ENCODE data around the gene OR1A2. TPM values are rescaled to one million over a fixed set of nuclear protein-coding genes. Genes with fewer than 3 reads are reported as not detected.
"Not testable (repeated sequence)": the region's sequence is repeated elsewhere in the genome, so short reads cannot be mapped to it uniquely, and the experiment has no call there.

Gene OR1A2
- total RNA-seq, 2 experiments from 2014 or later: not detected

DNA sequence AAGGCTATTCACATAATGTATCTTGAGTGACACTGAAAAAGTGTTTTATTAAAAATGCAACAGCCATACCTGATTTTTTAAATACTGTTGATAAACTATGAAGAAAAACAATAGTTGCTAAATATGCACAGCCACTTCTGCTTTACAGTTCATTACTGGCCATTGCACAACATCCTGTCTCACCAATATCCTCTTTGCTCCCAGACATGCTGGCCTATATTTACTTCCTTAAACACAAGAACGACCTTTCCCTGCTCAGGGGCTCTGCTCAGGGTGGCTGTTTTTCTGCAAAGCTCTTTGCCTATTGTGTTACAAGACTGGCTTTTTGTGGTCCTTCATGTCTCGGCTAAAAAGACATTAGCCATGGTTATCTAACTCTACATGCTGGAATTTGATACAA lies 41.4 kb downstream of the OR1A2 start:
- intact Hi-C loops (cut with micrococcal nuclease); H3K27me3 Mint-ChIP-seq: not testable (repeated sequence)

GRCh38 chr17:3241044-3241443 lies 43.7 kb downstream of the OR1A2 start:
- H3K4me1 Mint-ChIP-seq (ENCODE audit: low read depth); H3K4me3 Mint-ChIP-seq; DNase-seq; H3K27ac Mint-ChIP-seq; H3K9me3 Mint-ChIP-seq; intact Hi-C loops (cut with micrococcal nuclease); CTCF ChIA-PET; POLR2A ChIA-PET; H3K36me3 Mint-ChIP-seq; H3K27me3 Mint-ChIP-seq: not testable (repeated sequence)

More for the DNA sequence above, 41.4 kb downstream of the OR1A2 start:
- H3K4me3 Mint-ChIP-seq; DNase-seq; H3K9me3 Mint-ChIP-seq; H3K27ac Mint-ChIP-seq; POLR2A ChIA-PET; CTCF ChIA-PET; H3K4me1 Mint-ChIP-seq (ENCODE audit: low read depth); H3K36me3 Mint-ChIP-seq: not testable (repeated sequence)

DNA sequence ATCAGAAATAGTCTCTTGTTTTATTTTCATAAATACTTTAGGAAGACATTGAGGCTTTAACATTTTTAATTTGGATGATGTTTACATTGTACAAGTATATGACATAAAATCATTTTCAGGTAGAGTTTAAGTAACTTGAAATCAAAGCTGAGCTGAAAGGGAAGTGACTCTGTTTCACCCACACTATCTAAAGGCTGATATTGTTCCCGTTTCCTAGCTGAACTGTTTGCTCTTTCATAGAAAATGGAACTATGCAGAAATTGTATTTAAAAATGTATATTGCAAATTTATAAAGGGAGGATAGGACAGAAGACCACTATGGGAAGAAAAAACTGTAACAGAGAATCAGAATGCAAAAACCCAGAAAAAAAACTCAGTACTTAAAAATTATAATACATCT lies 47.5 kb downstream of the OR1A2 start:
- H3K36me3 Mint-ChIP-seq; H3K4me3 Mint-ChIP-seq; POLR2A ChIA-PET; CTCF ChIA-PET; H3K9me3 Mint-ChIP-seq; H3K4me1 Mint-ChIP-seq (ENCODE audit: low read depth); intact Hi-C loops (cut with micrococcal nuclease); H3K27me3 Mint-ChIP-seq; DNase-seq; H3K27ac Mint-ChIP-seq: not testable (repeated sequence)

Other genes starting within 250 kb of the OR1A2 start
- not detected for gene OR1D5, start 133.9 kb upstream of the OR1A2 start, total RNA-seq
- not detected for gene OR1D2, start 93.1 kb upstream of the OR1A2 start, total RNA-seq
- not detected for gene OR1G1, start 70.0 kb upstream of the OR1A2 start, total RNA-seq
- gene OR1A1, start 10.1 kb downstream of the OR1A2 start, total RNA-seq: not detected
- under 1 TPM in 1 of 2 experiments, not detected in 1; 0.26 TPM for gene OR3A1, start 100.8 kb downstream of the OR1A2 start, total RNA-seq
- gene OR3A2, start 188.8 kb downstream of the OR1A2 start, total RNA-seq: 1 to 10 TPM; 2.4 to 2.7 TPM
- gene OR1E1, start 200.9 kb downstream of the OR1A2 start, total RNA-seq: not detected
- not detected for gene OR3A3, start 213.9 kb downstream of the OR1A2 start, total RNA-seq
- gene OR1E2, start 236.3 kb downstream of the OR1A2 start, total RNA-seq: not detected